Mesothelial cell of epicardium (in vitro differentiated cells): ENCODE data around the gene NHERF2. TPM values are rescaled to one million over a fixed set of nuclear protein-coding genes. Genes with fewer than 3 reads are reported as not detected.

ENCODE experiments used
- DNase-seq, 2 experiments: peaks; one replicate each; pipeline ENCODE4 v3.0.0; 2021; ENCODE audit warnings: low spot score in 2 of 2; ENCODE audit not compliant: unreplicated experiment in 2 of 2
- H3K27ac Mint-ChIP-seq: 2 replicates; pipeline ENCODE4 v1.8.0; 2021; ENCODE audit warnings: mixed read lengths
- H3K27me3 Mint-ChIP-seq: 2 replicates; pipeline ENCODE4 v1.8.0; 2021; ENCODE audit warnings: low read depth, mixed read lengths
- H3K36me3 Mint-ChIP-seq: 2 replicates; pipeline ENCODE4 v1.8.0; 2021; ENCODE audit warnings: mixed read lengths
- H3K4me1 Mint-ChIP-seq: 2 replicates; pipeline ENCODE4 v1.8.0; 2021; ENCODE audit warnings: mixed read lengths
- H3K4me3 Mint-ChIP-seq: 2 replicates; pipeline ENCODE4 v1.8.0; 2021; ENCODE audit warnings: mild to moderate bottlenecking, moderate library complexity, mixed read lengths
- H3K9me3 Mint-ChIP-seq: 2 replicates; pipeline ENCODE4 v1.8.0; 2021; ENCODE audit warnings: mixed read lengths
- total RNA-seq: library from RNA; stranded (reverse); gene quantifications from 3 replicates; pipeline ENCODE4 v1.2.1, GENCODE V29; 2021
- TF ChIP-seq, protein P1 (sequence below): fragments of 200-600 bp; sonication (generic); IDR thresholded peaks from one replicate; pipeline ENCODE4 v1.5.0; 2021; ENCODE audit warnings: antibody characterized with exemption; ENCODE audit not compliant: unreplicated experiment

NHERF2 gene
- total RNA-seq, 1 donor from 2014 or later, result 51.3 TPM

GRCh38 chr16:1989209-1990100, 37.2 kb upstream of the NHERF2 start, which contains the start of gene SYNGR3:
Gene SYNGR3, plus strand, starts transcription at chr16:1989970. Its CDS starts 133 bp downstream, at chr16:1990103.
- no peak for DNase-seq
- TF ChIP-seq, protein P1, sequence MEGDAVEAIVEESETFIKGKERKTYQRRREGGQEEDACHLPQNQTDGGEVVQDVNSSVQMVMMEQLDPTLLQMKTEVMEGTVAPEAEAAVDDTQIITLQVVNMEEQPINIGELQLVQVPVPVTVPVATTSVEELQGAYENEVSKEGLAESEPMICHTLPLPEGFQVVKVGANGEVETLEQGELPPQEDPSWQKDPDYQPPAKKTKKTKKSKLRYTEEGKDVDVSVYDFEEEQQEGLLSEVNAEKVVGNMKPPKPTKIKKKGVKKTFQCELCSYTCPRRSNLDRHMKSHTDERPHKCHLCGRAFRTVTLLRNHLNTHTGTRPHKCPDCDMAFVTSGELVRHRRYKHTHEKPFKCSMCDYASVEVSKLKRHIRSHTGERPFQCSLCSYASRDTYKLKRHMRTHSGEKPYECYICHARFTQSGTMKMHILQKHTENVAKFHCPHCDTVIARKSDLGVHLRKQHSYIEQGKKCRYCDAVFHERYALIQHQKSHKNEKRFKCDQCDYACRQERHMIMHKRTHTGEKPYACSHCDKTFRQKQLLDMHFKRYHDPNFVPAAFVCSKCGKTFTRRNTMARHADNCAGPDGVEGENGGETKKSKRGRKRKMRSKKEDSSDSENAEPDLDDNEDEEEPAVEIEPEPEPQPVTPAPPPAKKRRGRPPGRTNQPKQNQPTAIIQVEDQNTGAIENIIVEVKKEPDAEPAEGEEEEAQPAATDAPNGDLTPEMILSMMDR, result no peak
- Mint-ChIP-seq H3K27ac (no peak within 1 kb of the TSS), H3K27me3 (peaks cover 40% of the 10 kb centered on the region), H3K36me3 (peaks cover 9% of the 10 kb centered on the region), H3K4me3 (peak within 1 kb of the TSS; percentile 57), H3K9me3 (no peaks in the 10 kb centered on the region), H3K4me1 (peaks cover 20% of the 10 kb centered on the region)

- peaks cover 40% of the 10 kb centered on the region for H3K27me3 Mint-ChIP-seq
- no peak overlapping the region for H3K27ac Mint-ChIP-seq
- DNase-seq, result no peak
- TF ChIP-seq, protein P1, result no peak
- no peak overlapping the region for H3K4me3 Mint-ChIP-seq
- no peaks in the 10 kb centered on the region for H3K9me3 Mint-ChIP-seq
- peaks cover 14% of the 10 kb centered on the region for H3K4me1 Mint-ChIP-seq
- peaks cover 9% of the 10 kb centered on the region for H3K36me3 Mint-ChIP-seq
Observed at GRCh38 chr16:1990101-1990350, 36.7 kb upstream of the NHERF2 start.

DNA sequence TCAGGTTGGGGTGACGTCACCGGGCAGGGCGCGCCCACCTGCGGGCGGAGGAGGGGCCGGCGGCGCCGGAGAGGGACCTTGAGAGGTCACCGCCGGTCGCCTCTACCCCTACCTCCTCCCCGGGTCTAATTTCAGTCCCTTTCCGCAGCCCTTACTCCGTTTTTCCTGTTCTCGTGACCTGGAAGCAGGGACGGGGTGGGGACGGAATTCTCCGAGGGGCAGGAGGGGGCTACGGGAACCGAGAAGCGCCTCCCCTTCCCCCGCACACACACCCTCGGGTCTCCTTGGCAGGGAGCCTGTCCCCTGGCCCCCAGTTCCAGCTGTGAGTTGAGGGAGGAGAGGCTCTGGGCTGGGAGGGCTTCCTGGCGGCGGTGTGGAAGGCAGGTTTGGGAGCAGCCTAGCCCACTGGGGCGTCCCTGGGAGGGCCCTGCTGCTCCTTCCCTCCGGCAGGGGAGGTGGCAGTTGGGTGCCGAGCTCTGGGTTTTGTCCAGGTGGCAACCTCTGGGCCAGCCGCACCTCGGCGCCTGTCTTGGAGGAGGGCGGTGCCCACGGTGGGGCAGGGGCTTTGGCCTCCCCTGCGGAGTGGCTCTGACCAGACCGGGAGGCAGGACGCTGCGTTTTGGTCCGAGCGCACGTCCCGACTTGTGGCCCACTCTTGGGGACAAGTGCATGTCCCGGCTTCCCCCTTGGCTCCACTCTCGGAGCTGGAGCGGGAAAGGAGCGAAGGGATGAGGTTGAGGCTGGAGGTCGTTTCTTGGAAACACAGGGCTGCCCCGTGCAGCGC, 36.2 kb upstream of the NHERF2 start:
- Mint-ChIP-seq H3K4me3 (peak overlapping the region; percentile 47), H3K27ac (no peak overlapping the region), H3K4me1 (peaks cover 9% of the 10 kb centered on the region), H3K36me3 (peaks cover 13% of the 10 kb centered on the region), H3K27me3 (peaks cover 40% of the 10 kb centered on the region), H3K9me3 (no peaks in the 10 kb centered on the region)
- DNase-seq, result no peak
- TF ChIP-seq, protein P1, result no peak

GRCh38 chr16:1991135-1991551, 35.6 kb upstream of the NHERF2 start:
- peaks cover 40% of the 10 kb centered on the region for H3K27me3 Mint-ChIP-seq
- H3K4me3 Mint-ChIP-seq, result peak overlapping the region; percentile 47
- TF ChIP-seq, protein P1, result no peak
- DNase-seq, result no peak
- peaks cover 9% of the 10 kb centered on the region for H3K4me1 Mint-ChIP-seq
- no peak overlapping the region for H3K27ac Mint-ChIP-seq
- peaks cover 15% of the 10 kb centered on the region for H3K36me3 Mint-ChIP-seq
- H3K9me3 Mint-ChIP-seq, result no peaks in the 10 kb centered on the region

DNA sequence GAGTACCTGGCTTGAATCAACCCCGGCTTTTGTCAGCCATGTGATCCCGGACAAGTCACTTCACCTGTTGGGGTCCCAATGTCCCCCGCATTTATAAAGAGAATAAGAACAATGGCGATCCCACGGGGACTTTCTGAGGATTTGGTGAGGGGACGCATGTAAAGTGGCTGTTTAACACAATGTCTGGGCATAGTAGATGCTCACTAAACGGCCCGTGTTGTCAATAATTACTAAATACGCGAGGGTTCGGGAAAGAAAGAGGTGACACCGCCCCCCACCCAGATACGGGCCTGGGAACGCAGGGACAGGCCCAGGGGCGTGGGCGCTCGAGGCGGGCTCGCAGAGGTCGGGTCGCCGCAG, 35.1 kb upstream of the NHERF2 start:
- H3K9me3 Mint-ChIP-seq, result no peaks in the 10 kb centered on the region
- peaks cover 9% of the 10 kb centered on the region for H3K4me1 Mint-ChIP-seq
- H3K36me3 Mint-ChIP-seq, result peaks cover 11% of the 10 kb centered on the region
- peaks cover 39% of the 10 kb centered on the region for H3K27me3 Mint-ChIP-seq
- DNase-seq, result no peak
- H3K27ac Mint-ChIP-seq, result no peak overlapping the region
- H3K4me3 Mint-ChIP-seq, result peak overlapping the region; percentile 47
- TF ChIP-seq, protein P1, result no peak
